ENCODE data around the gene AP1G2. TPM values are rescaled to one million over a fixed set of nuclear protein-coding genes. Genes with fewer than 3 reads are reported as not detected.

The AP1G2 gene
- total and polyA plus RNA-seq, 2 of the 4 experiments (the other 2 are of a cell fraction): 2.9 to 19.2 TPM

DNA sequence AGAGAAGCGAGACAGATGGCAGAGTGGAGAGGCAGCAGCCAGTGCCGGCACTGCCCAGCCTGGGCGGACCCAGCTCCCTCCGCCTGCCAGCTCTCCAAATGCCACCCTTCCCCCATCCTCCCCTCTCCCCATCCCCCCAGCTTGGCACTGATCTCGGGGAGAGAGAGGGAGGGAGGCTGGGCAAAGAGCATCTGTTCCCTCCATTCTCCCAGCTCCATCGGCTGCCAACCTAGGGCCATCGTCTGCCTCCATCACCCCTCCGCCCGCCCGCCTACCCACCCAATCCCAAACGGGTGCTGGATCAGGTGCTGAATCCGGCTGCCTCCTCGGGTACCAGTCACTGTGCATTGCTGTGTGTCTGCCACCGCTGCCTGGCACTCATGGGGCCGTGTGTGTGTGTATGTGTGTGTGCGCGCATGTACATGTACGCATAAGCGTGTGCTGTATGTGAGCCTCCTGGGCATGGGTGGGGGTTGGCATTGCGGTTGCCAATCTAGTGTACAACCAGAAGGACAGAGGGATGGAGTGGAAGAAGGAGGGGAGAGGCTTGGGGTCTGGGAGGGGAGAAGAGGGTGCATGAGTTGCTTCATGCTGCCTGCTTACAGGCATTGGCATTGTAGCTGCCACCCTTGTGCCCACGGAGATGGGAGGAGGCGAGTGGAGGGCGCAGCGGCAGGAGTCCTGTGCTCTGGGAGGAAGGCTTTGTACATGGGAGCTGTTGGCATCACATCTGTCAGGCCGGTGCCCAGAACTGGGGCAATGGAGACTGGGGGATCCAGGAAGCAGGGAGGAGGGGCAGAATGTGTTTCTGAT, 54.4 kb downstream of the AP1G2 start:
- Histone ChIP-seq H2AFZ (replicated peaks; ENCODE audit: low read length, poor library complexity) (no peak overlapping the region), H2BK120ac (ENCODE audit: low read depth, low read length) (no peak overlapping the region), H3K36me3 (ENCODE audit: control insufficient read depth, insufficient read depth, low read length) (no peaks in the 10 kb centered on the region), H4K20me1 (ENCODE audit: insufficient read depth, low read length) (no peaks in the 10 kb centered on the region), H3K56ac (ENCODE audit: extremely low read depth, insufficient read depth, low read length) (no peak overlapping the region), H3K4ac (ENCODE audit: low read depth, low read length) (no peak overlapping the region), H2AK9ac (replicated peaks; ENCODE audit: low read depth, low read length, poor library complexity) (no peak overlapping the region), H4K5ac (ENCODE audit: low read depth, low read length) (no peak overlapping the region), H2BK20ac (ENCODE audit: low read depth, low read length) (no peak overlapping the region), H2BK15ac (ENCODE audit: low read depth, low read length) (no peak overlapping the region), H3K23ac (ENCODE audit: low read depth, low read length) (no peak overlapping the region), H3K4me3 (ENCODE audit: insufficient read depth, low read depth, low read length) (no peak overlapping the region), H3K27ac (ENCODE audit: insufficient read depth, low read length) (no peak overlapping the region), H3K9ac (ENCODE audit: low read depth, low read length) (no peak overlapping the region), H4K8ac (ENCODE audit: low read depth in 2 of 2, low read length in 2 of 2) (no peak overlapping the region), H3K79me1 (ENCODE audit: low read depth in 1 of 2, low read length in 2 of 2) (no peaks in the 10 kb centered on the region), H2AK5ac (ENCODE audit: low read depth, low read length) (no peak overlapping the region), H3K4me2 (ENCODE audit: low read depth, low read length) (no peak overlapping the region), H4K91ac (ENCODE audit: insufficient read depth, low read depth, low read length) (no peak overlapping the region), H3K9me3 (ENCODE audit: control insufficient read depth, insufficient read depth, low read length) (no peaks in the 10 kb centered on the region), H3K4me1 (ENCODE audit: control insufficient read depth, insufficient read depth, low read length) (no peaks in the 10 kb centered on the region), H3K27me3 (ENCODE audit: control insufficient read depth, insufficient read depth, low read length) (no peaks in the 10 kb centered on the region), H3K18ac (ENCODE audit: low read depth, low read length) (no peak overlapping the region), H2BK5ac (ENCODE audit: low read depth, low read length, poor library complexity, severe bottlenecking) (no peak overlapping the region), H3K14ac (replicated peaks; ENCODE audit: low read depth, low read length) (no peak overlapping the region), H3K9me1 (ENCODE audit: insufficient read depth, low read length) (peaks cover 4% of the 10 kb centered on the region; the same call in 1 of the 2 replicates)
- no peak for TF ChIP-seq MXI1 (IDR thresholded peaks at IDR 0.05; ENCODE audit: borderline replicate concordance, low read depth, low read length)
- no peak for TF ChIP-seq MAZ (IDR thresholded peaks at IDR 0.05; ENCODE audit: borderline replicate concordance, low read depth, low read length)
- no peak for TF ChIP-seq SMC3 (IDR thresholded peaks at IDR 0.05; ENCODE audit: low read depth, low read length)
- WGBS, 2 experiments (ENCODE audit: extremely low coverage in 2 of 2, insufficient read length in 1 of 2): 91% methylated on average over 11 of the region's 25 CpGs; no CpG with 5 or more reads in 1 of the 2 experiments
- no TSS peak for BruUV-seq (replicated peaks)
- dilution Hi-C loops (cut with HindIII; ENCODE audit: low sequenced_read_pairs, unreplicated experiment) (no loop called here), intact Hi-C loops (cut with micrococcal nuclease) (no loop called here), in situ Hi-C loops (cut with MboI; ENCODE audit: low sequenced_read_pairs) (no loop called here)
- DNase-seq (no peak), ATAC-seq (ENCODE audit: low read depth) (no peak)
- ChIA-PET POLR2A (ENCODE audit: unreplicated experiment) (no interaction called here), CTCF (no interaction called here)

Data from IMR-90 (cell line).